Central memory CD8-positive, alpha-beta T cell (primary cell): ENCODE results near the gene ATP5F1B.
A peak's percentile ranks its signal among the peaks of the same experiment; 100 is the strongest.
"Not testable (repeated sequence)": the region's sequence is repeated elsewhere in the genome, so short reads cannot be mapped to it uniquely, and the experiment has no call there.

Source experiments
- ATAC-seq: fragments of 150-1000 bp; cut with Tn5 transposase; replicated peaks from 2 replicates; pipeline ENCODE4 v1.10.0; 2022; ENCODE audit warnings: mild to moderate bottlenecking, moderate FRiP score, moderate number of reproducible peaks; ENCODE audit not compliant: poor library complexity, severe bottlenecking; ENCODE audit errors: extremely low read depth
- DNase-seq, 2 donors: peaks; one replicate each; pipeline ENCODE4 v3.0.0; 2021; ENCODE audit warnings: low spot score in 2 of 2
- H3K27ac Mint-ChIP-seq: one replicate; pipeline ENCODE4 v1.8.0; 2022; ENCODE audit warnings: low read depth, mild to moderate bottlenecking, moderate library complexity, mixed read lengths
- H3K27me3 Mint-ChIP-seq: one replicate; pipeline ENCODE4 v1.8.0; 2022; ENCODE audit warnings: mixed read lengths
- H3K36me3 Mint-ChIP-seq: one replicate; pipeline ENCODE4 v1.8.0; 2022; ENCODE audit warnings: mild to moderate bottlenecking, moderate library complexity, mixed read lengths; ENCODE audit not compliant: insufficient read depth
- H3K4me1 Mint-ChIP-seq: one replicate; pipeline ENCODE4 v1.8.0; 2022; ENCODE audit warnings: mixed read lengths
- H3K4me3 Mint-ChIP-seq: one replicate; pipeline ENCODE4 v1.8.0; 2022; ENCODE audit warnings: mild to moderate bottlenecking, moderate library complexity, mixed read lengths
- H3K9me3 Mint-ChIP-seq: one replicate; pipeline ENCODE4 v1.8.0; 2022; ENCODE audit warnings: mixed read lengths

Gene ATP5F1B

DNA sequence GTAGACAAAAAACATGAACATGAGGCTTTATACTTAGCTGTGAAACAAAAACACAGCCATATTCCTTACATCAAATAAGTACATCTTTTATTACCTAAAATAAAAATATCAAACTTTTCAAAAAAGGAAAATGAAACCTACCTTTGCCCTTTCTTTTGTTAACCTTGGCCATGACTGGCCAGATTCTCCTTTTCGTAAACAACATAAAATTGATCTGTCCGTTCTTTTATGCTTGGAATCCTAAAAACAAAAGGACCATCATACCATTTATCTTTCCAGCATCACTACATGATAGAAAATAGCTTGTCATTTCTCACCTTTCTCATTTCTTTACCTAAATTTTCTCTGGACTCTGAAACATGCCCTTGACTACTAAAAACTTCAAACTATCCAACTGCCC lies 25.8 kb upstream of the ATP5F1B start:
- Mint-ChIP-seq H3K9me3 (no peaks in the 10 kb centered on the region), H3K4me3 (no peak overlapping the region), H3K4me1 (peaks cover 31% of the 10 kb centered on the region), H3K36me3 (peaks cover 70% of the 10 kb centered on the region), H3K27me3 (no peaks in the 10 kb centered on the region), H3K27ac (peak overlapping the region; percentile 87)
- no peak for ATAC-seq
- no peak for DNase-seq

DNA sequence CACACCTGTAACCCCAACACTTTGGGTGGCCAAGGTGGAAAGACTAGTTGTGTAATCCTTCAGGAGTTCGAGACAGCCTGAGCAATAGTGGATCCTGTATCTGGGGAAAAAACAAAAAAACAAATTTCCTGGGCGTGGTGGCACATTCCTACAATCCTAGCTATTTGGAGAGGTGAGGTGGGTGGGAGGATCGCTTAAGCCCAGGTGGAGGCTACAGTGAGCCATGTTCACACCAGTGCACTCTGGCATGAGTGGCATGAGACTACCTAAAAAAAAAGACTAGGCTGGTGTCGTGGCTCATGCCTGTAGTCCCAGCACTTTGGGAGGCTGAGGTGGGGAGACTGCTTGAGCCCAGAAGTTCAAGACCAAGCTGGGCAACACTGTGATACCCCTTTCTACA lies 25.1 kb upstream of the ATP5F1B start:
- Mint-ChIP-seq H3K9me3 (no peaks in the 10 kb centered on the region), H3K27me3 (no peaks in the 10 kb centered on the region), H3K36me3 (peaks cover 77% of the 10 kb centered on the region), H3K4me3 (no peak overlapping the region), H3K27ac (no peak overlapping the region), H3K4me1 (peaks cover 24% of the 10 kb centered on the region)
- DNase-seq (no peak), ATAC-seq (no peak)

GRCh38 chr12:56668197-56668457 lies 22.3 kb upstream of the ATP5F1B start:
- Mint-ChIP-seq H3K27ac (no peak overlapping the region), H3K27me3 (no peaks in the 10 kb centered on the region), H3K4me3 (no peak overlapping the region), H3K9me3 (no peaks in the 10 kb centered on the region), H3K4me1 (peaks cover 22% of the 10 kb centered on the region), H3K36me3 (peaks cover 91% of the 10 kb centered on the region)
- no peak for DNase-seq
- ATAC-seq = no peak

DNA sequence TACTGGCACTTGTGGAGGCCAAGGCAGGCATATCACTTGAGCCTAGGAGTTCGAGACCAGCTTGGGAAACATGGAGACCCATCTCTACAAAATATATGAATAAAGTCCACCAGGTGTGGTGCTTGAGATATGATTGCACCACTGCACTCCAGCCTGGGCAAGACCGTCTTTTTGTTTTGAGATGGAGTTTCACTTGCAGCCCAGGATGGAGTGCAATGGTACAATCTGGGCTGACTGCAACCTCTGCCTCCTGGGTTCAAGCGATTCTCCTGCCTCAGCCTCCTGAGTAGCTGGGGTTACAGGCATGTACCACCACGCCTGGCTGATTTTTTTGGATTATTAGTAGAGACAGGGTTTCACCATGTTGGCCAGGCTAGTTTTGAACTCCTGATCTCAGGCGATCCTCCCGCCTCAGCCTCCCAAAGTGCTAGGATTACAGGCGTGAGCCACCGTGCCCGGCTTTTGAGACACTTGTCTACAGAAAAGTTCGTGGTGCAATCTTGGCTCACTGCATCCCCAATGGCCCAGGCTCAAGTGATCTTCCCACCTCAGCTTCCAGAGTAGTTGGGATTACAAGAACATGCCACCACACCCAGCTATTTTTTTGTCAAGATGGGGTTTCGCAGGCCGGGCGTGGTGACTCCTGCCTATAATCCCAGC lies 16.3 kb upstream of the ATP5F1B start:
- no peak overlapping the region for H3K4me3 Mint-ChIP-seq
- ATAC-seq = no peak
- no peaks in the 10 kb centered on the region for H3K9me3 Mint-ChIP-seq
- peaks cover 51% of the 10 kb centered on the region for H3K36me3 Mint-ChIP-seq
- peak overlapping the region; percentile 38 for H3K27ac Mint-ChIP-seq
- H3K27me3 Mint-ChIP-seq = no peaks in the 10 kb centered on the region
- peaks cover 12% of the 10 kb centered on the region for H3K4me1 Mint-ChIP-seq
- no peak for DNase-seq

GRCh38 chr12:56661560-56661959 lies 15.8 kb upstream of the ATP5F1B start:
- H3K4me1 Mint-ChIP-seq = peaks cover 12% of the 10 kb centered on the region
- H3K4me3 Mint-ChIP-seq = no peak overlapping the region
- DNase-seq = no peak
- H3K27ac Mint-ChIP-seq = peak overlapping the region; percentile 38
- ATAC-seq = no peak
- no peaks in the 10 kb centered on the region for H3K27me3 Mint-ChIP-seq
- no peaks in the 10 kb centered on the region for H3K9me3 Mint-ChIP-seq
- peaks cover 47% of the 10 kb centered on the region for H3K36me3 Mint-ChIP-seq

DNA sequence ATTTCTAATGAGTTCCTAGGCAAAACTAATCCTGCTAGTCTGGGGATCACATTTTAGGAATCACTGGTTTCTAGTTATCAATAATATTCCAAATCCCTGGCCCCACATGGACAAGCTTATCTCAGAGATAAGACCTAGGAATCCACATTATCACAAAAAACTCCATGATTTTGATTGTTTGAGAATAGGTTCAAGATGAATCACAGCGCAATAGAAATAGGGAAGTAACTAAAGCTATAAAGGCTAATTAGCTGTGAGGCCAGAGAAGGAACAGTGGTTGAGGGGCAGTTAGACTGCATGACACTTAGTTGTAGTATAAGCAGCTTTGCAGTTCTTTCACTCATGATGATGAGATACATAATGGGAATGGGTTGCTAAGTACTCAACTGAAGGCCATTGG lies 13.1 kb upstream of the ATP5F1B start:
- ATAC-seq (no peak), DNase-seq (no peak)
- H3K27ac Mint-ChIP-seq = no peak overlapping the region
- H3K4me3 Mint-ChIP-seq = no peak overlapping the region
- H3K4me1 Mint-ChIP-seq = peaks cover 12% of the 10 kb centered on the region
- no peaks in the 10 kb centered on the region for H3K9me3 Mint-ChIP-seq
- peaks cover 24% of the 10 kb centered on the region for H3K36me3 Mint-ChIP-seq
- H3K27me3 Mint-ChIP-seq = no peaks in the 10 kb centered on the region

GRCh38 chr12:56657416-56658379 lies 11.9 kb upstream of the ATP5F1B start:
- Mint-ChIP-seq H3K9me3 (peaks cover 10% of the 10 kb centered on the region), H3K4me1 (peaks cover 5% of the 10 kb centered on the region), H3K27ac (no peak overlapping the region), H3K36me3 (peaks cover 14% of the 10 kb centered on the region), H3K27me3 (no peaks in the 10 kb centered on the region), H3K4me3 (no peak overlapping the region)
- ATAC-seq = no peak
- DNase-seq = no peak

- H3K27me3 Mint-ChIP-seq, H3K36me3 Mint-ChIP-seq, DNase-seq, H3K4me1 Mint-ChIP-seq, H3K27ac Mint-ChIP-seq, H3K4me3 Mint-ChIP-seq, ATAC-seq: not testable (repeated sequence)
- H3K9me3 Mint-ChIP-seq = peaks cover 11% of the 10 kb centered on the region
Measured at GRCh38 chr12:56653781-56654180, 8.0 kb upstream of the ATP5F1B start.

DNA sequence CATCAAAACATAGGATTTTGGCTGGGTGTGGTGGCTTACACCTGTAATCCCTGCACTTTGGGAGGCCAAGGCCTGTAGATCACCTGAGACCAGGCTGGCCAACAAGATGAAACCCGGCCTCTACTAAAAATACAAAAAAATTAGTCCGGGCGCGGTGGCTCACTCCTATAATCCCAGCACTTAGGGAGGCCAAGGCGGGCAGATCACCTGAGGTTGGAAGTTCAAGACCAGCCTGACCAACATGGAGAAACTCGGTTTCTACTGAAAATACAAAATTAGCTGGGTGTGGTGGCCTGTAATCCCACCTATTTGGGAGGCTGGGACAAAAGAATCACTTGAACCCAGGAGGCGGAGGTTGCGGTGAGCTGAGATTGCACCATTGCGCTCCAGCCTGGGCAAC lies 2.2 kb upstream of the ATP5F1B start:
- peaks cover 20% of the 10 kb centered on the region for H3K4me1 Mint-ChIP-seq
- not testable (repeated sequence) for H3K4me3 Mint-ChIP-seq, H3K27ac Mint-ChIP-seq, DNase-seq, H3K9me3 Mint-ChIP-seq, H3K27me3 Mint-ChIP-seq, ATAC-seq
- peaks cover 28% of the 10 kb centered on the region for H3K36me3 Mint-ChIP-seq

DNA sequence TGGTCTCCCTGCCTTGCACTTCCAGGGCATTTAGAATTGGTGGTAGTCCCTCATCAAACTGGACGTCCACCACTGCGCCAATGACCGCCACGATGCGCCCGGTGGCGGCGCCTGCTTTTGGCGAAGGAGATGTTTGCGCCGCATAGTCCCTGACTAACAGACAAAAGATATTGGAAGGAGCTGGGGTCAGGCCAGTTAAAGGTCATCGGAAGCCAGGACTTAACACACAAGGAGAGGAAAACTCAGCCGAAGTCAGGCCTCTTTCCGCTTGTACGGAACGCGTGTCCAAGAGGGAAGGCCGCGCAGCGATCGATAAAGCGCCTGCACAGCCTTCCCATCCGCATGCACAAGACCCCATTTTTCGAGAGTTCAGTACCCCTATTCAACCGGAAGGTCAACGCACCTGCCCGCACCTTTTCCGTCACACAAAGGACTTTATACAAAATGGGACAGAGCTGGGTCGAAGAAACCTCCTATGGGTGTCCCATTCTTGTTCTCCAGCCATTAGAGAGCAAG lies 525 bp downstream of the ATP5F1B start:
- peaks cover 25% of the 10 kb centered on the region for H3K4me1 Mint-ChIP-seq
- DNase-seq (no peak), ATAC-seq (no peak)
- peaks cover 54% of the 10 kb centered on the region for H3K36me3 Mint-ChIP-seq
- peak overlapping the region; percentile 90 for H3K4me3 Mint-ChIP-seq
- H3K27me3 Mint-ChIP-seq = no peaks in the 10 kb centered on the region
- no peaks in the 10 kb centered on the region for H3K9me3 Mint-ChIP-seq
- peak overlapping the region; percentile 93 for H3K27ac Mint-ChIP-seq

- no peaks in the 10 kb centered on the region for H3K9me3 Mint-ChIP-seq
- H3K4me1 Mint-ChIP-seq = peaks cover 26% of the 10 kb centered on the region
- DNase-seq (no peak), ATAC-seq (no peak)
- H3K36me3 Mint-ChIP-seq = peaks cover 61% of the 10 kb centered on the region
- H3K27ac Mint-ChIP-seq = peak overlapping the region; percentile 93
- no peaks in the 10 kb centered on the region for H3K27me3 Mint-ChIP-seq
- H3K4me3 Mint-ChIP-seq = peak overlapping the region; percentile 90
Measured at GRCh38 chr12:56644654-56645053, 1.1 kb downstream of the ATP5F1B start.

- Mint-ChIP-seq H3K4me1 (peaks cover 30% of the 10 kb centered on the region), H3K27ac (no peak overlapping the region)
Measured at GRCh38 chr12:56641219-56641618, 4.6 kb downstream of the ATP5F1B start.

DNA sequence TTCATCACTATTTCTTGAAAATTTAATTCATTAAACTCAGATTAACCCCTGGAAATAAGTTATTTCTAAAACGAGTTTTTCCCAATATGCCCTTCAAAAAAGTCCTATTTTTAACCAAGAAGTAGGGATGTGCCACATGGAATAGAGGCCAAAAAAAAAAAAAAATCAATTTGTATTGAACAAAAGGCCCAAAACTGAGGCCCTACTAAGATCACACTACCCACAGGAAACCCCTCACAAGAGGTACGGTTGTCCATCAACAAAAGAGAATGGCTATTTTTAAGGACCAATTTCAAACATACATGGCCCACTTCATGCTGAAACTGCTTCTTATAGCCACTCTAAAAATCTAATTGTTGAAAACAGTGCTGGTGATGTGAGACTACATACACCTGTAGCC lies 8.2 kb downstream of the ATP5F1B start:
- DNase-seq = no peak
- H3K36me3 Mint-ChIP-seq = peaks cover 68% of the 10 kb centered on the region
- H3K9me3 Mint-ChIP-seq = no peaks in the 10 kb centered on the region
- H3K4me3 Mint-ChIP-seq = no peak overlapping the region
- no peak overlapping the region for H3K27ac Mint-ChIP-seq
- ATAC-seq = no peak
- H3K27me3 Mint-ChIP-seq = no peaks in the 10 kb centered on the region
- peaks cover 48% of the 10 kb centered on the region for H3K4me1 Mint-ChIP-seq

More at GRCh38 chr12:56641219-56641618, 4.6 kb downstream of the ATP5F1B start:
- Mint-ChIP-seq H3K4me3 (no peak overlapping the region), H3K9me3 (no peaks in the 10 kb centered on the region), H3K27me3 (no peaks in the 10 kb centered on the region), H3K36me3 (peaks cover 92% of the 10 kb centered on the region)
- no peak for ATAC-seq
- DNase-seq = no peak
